Measurements from ENCODE around the gene TLCD4.
A peak's percentile ranks its signal among the peaks of the same experiment; 100 is the strongest.
"Not testable (repeated sequence)": the region's sequence is repeated elsewhere in the genome, so short reads cannot be mapped to it uniquely, and the experiment has no call there.

TLCD4 gene

GRCh38 chr1:95139039-95139438, 21.9 kb downstream of the TLCD4 start:
- H3K27ac ChIP-seq: no peak overlapping the region
- peak; percentile 5 for DNase-seq (ENCODE audit: low read depth, low spot score)

GRCh38 chr1:95140791-95141190, 23.6 kb downstream of the TLCD4 start:
- no peak for DNase-seq (ENCODE audit: low read depth, low spot score)
- no peak overlapping the region for H3K27ac ChIP-seq

- H3K27ac ChIP-seq: no peak overlapping the region
Measured at GRCh38 chr1:95145493-95145892, 28.3 kb downstream of the TLCD4 start.

GRCh38 chr1:95146637-95147036, 29.5 kb downstream of the TLCD4 start:
- no peak for DNase-seq (ENCODE audit: low read depth, low spot score)
- no peak overlapping the region for H3K27ac ChIP-seq

More at GRCh38 chr1:95145493-95145892, 28.3 kb downstream of the TLCD4 start:
- no peak for DNase-seq (ENCODE audit: low read depth, low spot score)

GRCh38 chr1:95154096-95154495, 36.9 kb downstream of the TLCD4 start:
- DNase-seq (ENCODE audit: low read depth, low spot score): no peak
- H3K27ac ChIP-seq: no peak overlapping the region

GRCh38 chr1:95165569-95165968, 48.4 kb downstream of the TLCD4 start:
- not testable (repeated sequence) for DNase-seq (ENCODE audit: low read depth, low spot score); H3K27ac ChIP-seq

Data from epithelial cell of prostate (primary cell).